ENCODE results near the gene WAPL. TPM values are rescaled to one million over a fixed set of nuclear protein-coding genes. Genes with fewer than 3 reads are reported as not detected.

The WAPL gene
- total and polyA plus RNA-seq, 2 of the 8 experiments (the other 6 are each of a cell fraction or from before 2014, with no cell fraction given) = 12.8 to 48.1 TPM

- no peak for DNase-seq (ENCODE audit: low read depth in 1 of 2, low spot score in 2 of 2)
- Histone ChIP-seq H4K5ac (ENCODE audit: insufficient read length, low read depth, low read length) (no peak overlapping the region), H2BK20ac (ENCODE audit: low read length) (no peak overlapping the region), H3K79me2 (ENCODE audit: control insufficient read depth in 1 of 2, insufficient read depth in 2 of 2, low read length in 2 of 2) (no peaks in the 10 kb centered on the region), H3K36me3 (ENCODE audit: control insufficient read depth in 2 of 4, insufficient read depth in 4 of 4, low read length in 3 of 4) (no peaks in the 10 kb centered on the region), H3K23ac (ENCODE audit: insufficient read length) (no peak overlapping the region), H3K4ac (replicated peaks; ENCODE audit: insufficient read length, low read depth, low read length) (no peak overlapping the region), H4K8ac (ENCODE audit: extremely low read depth, insufficient read depth, low read length) (no peak overlapping the region), H3K4me2 (ENCODE audit: insufficient read depth in 1 of 2, low read depth in 2 of 2, low read length in 2 of 2) (no peak overlapping the region), H2BK5ac (ENCODE audit: low read depth, low read length) (no peak overlapping the region), H2AFZ (ENCODE audit: low read length) (no peak overlapping the region), H3K27ac (ENCODE audit: low read depth, low read length) (no peak overlapping the region), H3K9me3 (ENCODE audit: insufficient read depth in 2 of 2, low read depth in 1 of 2, low read length in 1 of 2) (no peaks in the 10 kb centered on the region), H3K23me2 (ENCODE audit: low read depth, low read length) (no peaks in the 10 kb centered on the region), H3K4me1 (replicated peaks in 1 of 4; ENCODE audit: control insufficient read depth in 3 of 4, insufficient read depth in 4 of 4, low read length in 3 of 4) (no peaks in the 10 kb centered on the region), H3K4me3 (ENCODE audit: extremely low read depth in 1 of 4, insufficient read depth in 2 of 4, low read depth in 3 of 4, low read length in 4 of 4) (no peak overlapping the region), H2AK5ac (ENCODE audit: low read depth, low read length) (no peak overlapping the region), H3K18ac (ENCODE audit: extremely low read depth, low read length) (no peak overlapping the region), H4K20me1 (replicated peaks in 1 of 2; ENCODE audit: control insufficient read depth in 1 of 2, insufficient read depth in 2 of 2, low read length in 2 of 2) (no peaks in the 10 kb centered on the region), H3K14ac (ENCODE audit: insufficient read length) (no peak overlapping the region), H4K91ac (replicated peaks; ENCODE audit: insufficient read length, low read length) (no peak overlapping the region), H2BK120ac (replicated peaks; ENCODE audit: low read depth, low read length) (no peak overlapping the region), H3K79me1 (ENCODE audit: low read depth, low read length) (no peaks in the 10 kb centered on the region), H2BK15ac (ENCODE audit: low read length) (no peak overlapping the region), H3K56ac (replicated peaks; ENCODE audit: insufficient read length, low read depth, low read length) (no peak overlapping the region), H3K27me3 (replicated peaks in 1 of 4; ENCODE audit: control insufficient read depth in 3 of 4, extremely low read depth in 1 of 4, insufficient read depth in 3 of 4, low read length in 3 of 4) (no peaks in the 10 kb centered on the region), H2BK12ac (ENCODE audit: low read depth, low read length) (no peak overlapping the region), H3K9ac (replicated peaks in 1 of 4; ENCODE audit: extremely low read depth in 1 of 4, low read depth in 3 of 4, low read length in 3 of 4) (no peak overlapping the region)
- ChIA-PET POLR2A (ENCODE audit: partially characterized antibody) (interaction anchor here (0.6 kb wide), 1 partner anchor 16 kb away, joined by 3 read pairs; no protein-coding TSS in a partner anchor), CTCF (ENCODE audit: partially characterized antibody) (interaction anchor here (0.8 to 2.0 kb wide), 4 partner anchors 9 to 20 kb away, joined by 3 to 5 read pairs (median 4); no protein-coding TSS in a partner anchor)
- WGBS, 2 experiments (ENCODE audit: extremely low coverage in 1 of 2, insufficient coverage in 1 of 2, insufficient read length in 1 of 2, insufficient replicate concordance in 2 of 2, low coverage in 1 of 2, low lambda C conversion rate in 2 of 2, missing lambda C conversion rate in 1 of 2) = 97% methylated on average over 2 of the region's 2 CpGs; no CpG with 5 or more reads in 1 of the 2 experiments
- no peak for FAIRE-seq
- TF ChIP-seq ZNF274 (IDR thresholded peaks at IDR 0.05; ENCODE audit: borderline replicate concordance, extremely low read depth, low read length) = no peak
- no peak for TF ChIP-seq SP4 (IDR thresholded peaks at IDR 0.05; ENCODE audit: low read length)
- no peak for TF ChIP-seq FOSL1 (IDR thresholded peaks at IDR 0.05; ENCODE audit: insufficient read depth, low read depth, low read length)
- TF ChIP-seq CBX8 (IDR thresholded peaks at IDR 0.05; ENCODE audit: borderline replicate concordance, low read depth, low read length) = no peak
- no peak for TF ChIP-seq E2F6 (IDR thresholded peaks at IDR 0.05)
- no peak for TF ChIP-seq MAX (IDR thresholded peaks at IDR 0.05)
- TF ChIP-seq KDM5A (IDR thresholded peaks at IDR 0.05; ENCODE audit: low read length) = no peak
Measured at GRCh38 chr10:86547296-86547695, 25.7 kb upstream of the WAPL start.

All from H1 (cell line).